GM10248 (cell line): Measurements from ENCODE around the gene ATP2B3.

Source experiments
- CTCF ChIA-PET: fragments of 300-600 bp; sonication (Branson Sonifier 250); formaldehyde crosslinking; extraction: SDS; loops from one replicate; lab custom pipeline; 2021; ENCODE audit warnings: antibody characterized with exemption; lab: Yijun Ruan, JAX
- POLR2A ChIA-PET: fragments of 350-650 bp; sonication (Branson Sonifier 250); formaldehyde crosslinking; extraction: SDS; loops from one replicate; lab custom pipeline; 2020; ENCODE audit warnings: antibody characterized with exemption; lab: Yijun Ruan, JAX
- DNase-seq: peaks from one replicate; pipeline ENCODE4 v3.0.0; 2012; ENCODE audit errors: extremely low spot score
- TF ChIP-seq, protein P1 (sequence below): IDR thresholded peaks from 2 replicates; pipeline ENCODE4 v1.5.1; 2012; ENCODE audit warnings: mild to moderate bottlenecking, low read depth; ENCODE audit errors: extremely low read depth, missing control alignments, control extremely low read depth

Gene ATP2B3

DNA sequence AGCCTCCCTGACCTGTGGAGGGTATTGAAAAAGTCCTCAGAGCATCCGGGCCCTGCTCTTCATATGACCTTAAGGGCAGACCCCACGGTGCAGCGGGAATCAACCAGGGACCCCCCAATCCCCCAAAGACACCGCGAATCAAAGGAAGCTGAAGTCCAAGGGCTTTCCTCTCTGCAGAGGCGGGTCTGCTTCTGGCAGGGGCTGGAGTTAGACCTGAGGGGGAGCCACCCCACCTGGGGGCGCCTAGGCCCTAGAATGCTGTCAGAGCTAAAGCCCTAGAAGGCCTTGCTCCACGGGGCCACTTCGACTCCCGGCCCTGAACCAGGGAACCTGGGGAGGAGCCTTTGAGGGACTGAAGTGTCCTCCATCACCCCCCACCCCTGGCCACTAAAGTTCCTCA is 44.3 kb upstream of the ATP2B3 start:
- CTCF ChIA-PET, result interaction anchor here (0.9 to 3.7 kb wide), 2 partner anchors 15 to 34 kb away, joined by 4 to 15 read pairs; no protein-coding TSS in a partner anchor

DNA sequence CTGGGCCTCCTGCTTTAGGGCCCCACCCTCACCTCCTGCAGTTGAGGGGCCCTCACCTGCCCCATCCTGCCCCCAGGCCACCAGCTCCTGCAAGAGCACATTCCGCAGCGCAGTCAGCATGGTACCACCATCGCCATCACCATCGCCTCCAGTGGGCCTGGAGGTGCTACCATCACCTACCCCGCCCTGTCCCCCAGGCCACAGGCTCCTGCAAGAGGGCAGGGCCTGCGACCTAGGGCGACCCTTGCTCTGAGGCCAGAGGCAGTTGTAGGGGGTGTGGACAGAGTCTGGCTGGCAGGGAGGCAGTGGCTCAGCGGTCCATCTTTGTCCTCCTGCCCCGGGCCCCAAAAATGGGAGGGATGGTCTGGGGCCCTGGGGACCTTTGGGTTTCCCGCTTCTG is 43.2 kb upstream of the ATP2B3 start:
- TF ChIP-seq, protein P1, sequence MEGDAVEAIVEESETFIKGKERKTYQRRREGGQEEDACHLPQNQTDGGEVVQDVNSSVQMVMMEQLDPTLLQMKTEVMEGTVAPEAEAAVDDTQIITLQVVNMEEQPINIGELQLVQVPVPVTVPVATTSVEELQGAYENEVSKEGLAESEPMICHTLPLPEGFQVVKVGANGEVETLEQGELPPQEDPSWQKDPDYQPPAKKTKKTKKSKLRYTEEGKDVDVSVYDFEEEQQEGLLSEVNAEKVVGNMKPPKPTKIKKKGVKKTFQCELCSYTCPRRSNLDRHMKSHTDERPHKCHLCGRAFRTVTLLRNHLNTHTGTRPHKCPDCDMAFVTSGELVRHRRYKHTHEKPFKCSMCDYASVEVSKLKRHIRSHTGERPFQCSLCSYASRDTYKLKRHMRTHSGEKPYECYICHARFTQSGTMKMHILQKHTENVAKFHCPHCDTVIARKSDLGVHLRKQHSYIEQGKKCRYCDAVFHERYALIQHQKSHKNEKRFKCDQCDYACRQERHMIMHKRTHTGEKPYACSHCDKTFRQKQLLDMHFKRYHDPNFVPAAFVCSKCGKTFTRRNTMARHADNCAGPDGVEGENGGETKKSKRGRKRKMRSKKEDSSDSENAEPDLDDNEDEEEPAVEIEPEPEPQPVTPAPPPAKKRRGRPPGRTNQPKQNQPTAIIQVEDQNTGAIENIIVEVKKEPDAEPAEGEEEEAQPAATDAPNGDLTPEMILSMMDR, result no peak
- ChIA-PET CTCF (no interaction called here), POLR2A (no interaction called here)
- DNase-seq, result no peak

More for the DNA sequence above, 44.3 kb upstream of the ATP2B3 start:
- TF ChIP-seq, protein P1, result no peak
- POLR2A ChIA-PET, result no interaction called here
- DNase-seq, result no peak

DNA sequence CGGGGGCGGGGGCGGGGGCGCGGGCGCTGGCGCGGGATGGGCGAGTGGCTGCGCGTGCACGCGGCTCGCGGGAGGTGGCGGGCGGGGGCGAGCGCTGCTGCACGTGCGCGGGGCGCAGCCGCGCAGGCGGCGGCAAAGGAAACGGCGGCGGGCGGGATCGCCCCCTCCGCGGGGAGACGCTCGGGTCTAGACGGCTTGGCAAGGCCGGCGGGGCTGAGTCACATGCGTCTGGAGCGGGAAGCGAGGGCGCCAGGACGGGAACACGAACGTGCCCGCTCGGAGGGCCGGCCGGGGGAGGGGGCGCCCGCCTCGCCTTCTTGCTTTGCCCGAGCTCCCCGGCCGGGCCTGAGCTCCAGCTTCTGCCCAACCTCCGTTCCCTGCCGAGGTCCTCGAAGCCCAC is 42.7 kb upstream of the ATP2B3 start:
- TF ChIP-seq, protein P1, result no peak
- CTCF ChIA-PET, result no interaction called here
- DNase-seq, result no peak
- POLR2A ChIA-PET, result no interaction called here

DNA sequence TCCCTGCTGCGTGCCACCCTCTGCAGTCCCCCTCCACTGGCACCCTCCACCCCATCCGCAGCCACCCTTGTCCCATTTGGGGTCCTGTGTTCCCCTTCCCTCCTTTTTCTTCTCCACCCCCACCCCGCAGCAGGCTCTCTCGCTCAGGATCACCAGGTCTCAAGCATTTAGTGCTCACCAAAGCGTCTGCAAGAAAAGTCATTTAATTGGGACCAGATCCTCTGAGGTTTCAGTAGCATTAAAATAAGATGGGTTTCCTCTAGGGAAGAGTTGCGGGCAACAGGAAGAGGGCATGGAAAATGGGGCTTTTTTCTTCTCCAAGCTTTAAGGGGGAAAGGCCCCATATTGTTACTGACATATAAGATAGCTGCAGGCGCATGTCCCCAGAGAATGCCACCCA is 42.2 kb upstream of the ATP2B3 start:
- TF ChIP-seq, protein P1, result no peak
- CTCF ChIA-PET, result no interaction called here
- DNase-seq, result no peak

DNA sequence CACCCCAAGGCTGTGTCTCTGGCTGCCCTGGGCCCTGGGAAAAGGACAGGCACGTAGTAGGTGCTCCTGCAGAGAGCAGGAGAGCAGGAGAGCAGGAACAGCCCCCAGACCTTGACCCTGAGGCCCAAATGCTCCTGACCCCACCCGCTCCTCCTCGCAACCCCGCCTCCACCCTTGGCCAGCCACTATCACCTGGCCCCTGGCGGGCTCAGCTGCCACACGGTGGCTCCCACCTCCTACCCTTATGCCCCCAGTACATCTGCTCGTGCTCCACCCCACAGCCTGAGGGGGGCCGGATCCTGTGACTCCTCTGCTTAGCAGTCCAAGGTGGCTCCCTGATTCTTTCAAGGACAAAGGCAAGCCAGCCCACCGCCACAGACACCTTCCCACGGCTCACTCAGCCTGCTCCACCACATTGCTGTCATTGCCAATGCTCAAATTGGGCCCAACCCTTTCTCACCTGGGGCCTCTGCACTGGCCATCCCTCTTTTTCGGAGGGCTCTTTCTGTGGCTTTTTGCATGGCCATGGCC is 41.6 kb upstream of the ATP2B3 start:
- TF ChIP-seq, protein P1, result no peak
- POLR2A ChIA-PET, result no interaction called here
- CTCF ChIA-PET, result no interaction called here
- no peak for DNase-seq

More for the DNA sequence above, 42.2 kb upstream of the ATP2B3 start:
- POLR2A ChIA-PET, result no interaction called here

DNA sequence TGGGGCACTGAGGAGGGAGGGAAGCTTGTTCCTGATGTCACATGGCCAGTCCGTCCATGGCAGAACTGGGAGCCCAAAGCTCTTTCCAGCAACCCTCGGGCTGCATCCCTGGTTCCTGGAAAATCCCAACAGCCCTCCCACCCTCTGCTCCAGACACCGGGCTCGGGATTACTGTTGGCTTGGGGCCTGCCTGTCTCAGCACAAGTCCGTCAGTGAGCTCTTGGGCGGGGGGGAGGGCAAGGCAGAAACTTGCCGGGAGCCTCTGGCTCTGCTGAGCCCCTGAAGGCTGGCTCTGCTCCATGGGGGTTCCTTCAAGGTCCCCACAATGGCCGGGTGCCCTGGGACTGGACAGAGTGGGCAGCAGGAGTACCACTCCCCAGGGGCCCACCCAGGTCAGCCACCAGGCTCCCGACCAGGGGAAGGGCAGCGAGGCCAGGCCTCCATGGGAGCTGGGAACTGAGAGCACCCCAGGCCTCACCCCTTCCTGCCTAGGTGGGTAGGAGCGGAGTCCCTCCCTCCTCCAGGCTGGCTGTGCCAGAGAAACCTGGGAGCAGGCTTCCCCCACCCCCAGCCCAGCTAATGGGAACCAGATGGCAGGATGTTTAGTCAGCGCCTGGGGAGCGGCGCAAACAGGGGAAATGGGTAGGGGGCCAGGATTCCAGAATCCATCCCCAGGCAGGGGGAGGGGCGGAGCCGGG is 40.6 kb upstream of the ATP2B3 start:
- TF ChIP-seq, protein P1, result no peak
- no peak for DNase-seq
- POLR2A ChIA-PET, result no interaction called here
- CTCF ChIA-PET, result no interaction called here
